Karpas-422 (cell line): ENCODE results near the gene RPS6KL1. TPM values are rescaled to one million over a fixed set of nuclear protein-coding genes. Genes with fewer than 3 reads are reported as not detected.

Experiments
- DNase-seq: peaks from one replicate; pipeline ENCODE4 v3.0.0-alpha.2; 2015
- H2AFZ ChIP-seq: fragments of 200-600 bp; sonication (generic); 2 replicates; pipeline ENCODE4 v1.6.1; 2014; ENCODE audit warnings: antibody characterized with exemption, low read length, mixed read lengths
- H3K27ac ChIP-seq: fragments of 200-600 bp; sonication (generic); 2 replicates; pipeline ENCODE4 v1.5.1; 2014; ENCODE audit warnings: mild to moderate bottlenecking, low read length, moderate library complexity
- H3K27me3 ChIP-seq: fragments of 200-600 bp; sonication (generic); 2 replicates; pipeline ENCODE4 v1.6.1; 2014; ENCODE audit warnings: low read length, mixed read lengths
- H3K36me3 ChIP-seq: fragments of 200-600 bp; sonication (generic); 2 replicates; pipeline ENCODE4 v1.6.1; 2014; ENCODE audit warnings: low read length, mixed read lengths; ENCODE audit not compliant: insufficient read depth
- H3K4me1 ChIP-seq: fragments of 200-600 bp; sonication (generic); 2 replicates; pipeline ENCODE4 v1.6.1; 2014; ENCODE audit warnings: mild to moderate bottlenecking, low read length, mixed read lengths
- H3K4me2 ChIP-seq: fragments of 200-600 bp; sonication (generic); 2 replicates; pipeline ENCODE4 v1.6.1; 2014; ENCODE audit warnings: low read length, low read depth, mild to moderate bottlenecking; ENCODE audit not compliant: poor library complexity, severe bottlenecking
- H3K4me3 ChIP-seq: fragments of 200-600 bp; sonication (generic); 2 replicates; pipeline ENCODE4 v1.5.1; 2014; ENCODE audit warnings: mild to moderate bottlenecking, antibody characterized with exemption, low read length, mixed read lengths
- H3K79me2 ChIP-seq: fragments of 200-600 bp; sonication (generic); 2 replicates; pipeline ENCODE4 v1.6.1; 2014; ENCODE audit warnings: mild to moderate bottlenecking, low read length, mixed read lengths
- H3K9ac ChIP-seq: fragments of 200-600 bp; sonication (generic); 2 replicates; pipeline ENCODE4 v1.6.0; 2014; ENCODE audit warnings: low read length
- H3K9me2 ChIP-seq: fragments of 200-600 bp; sonication (generic), shearing (Covaris generic); replicated peaks from 2 replicates; pipeline ENCODE4 v1.6.0; 2014; ENCODE audit warnings: mild to moderate bottlenecking, low read length, moderate library complexity; ENCODE audit not compliant: insufficient read depth
- H3K9me3 ChIP-seq: fragments of 300-700, 200-600 bp; sonication (generic); 2 replicates; pipeline ENCODE4 v1.6.1; 2014; ENCODE audit warnings: low read length, mixed read lengths
- H4K20me1 ChIP-seq: fragments of 200-600 bp; sonication (generic); 2 replicates; pipeline ENCODE4 v1.6.1; 2014; ENCODE audit warnings: mild to moderate bottlenecking, antibody characterized with exemption, low read length, low read depth; ENCODE audit not compliant: insufficient read depth
- total RNA-seq: library from RNA; depleted of rRNA; stranded (reverse); fragments of >200 nt; shearing (Covaris generic); gene quantifications from 2 replicates; pipeline ENCODE4 v1.2.3, GENCODE V29; 2014; ENCODE audit warnings: low replicate concordance

RPS6KL1 gene
- total RNA-seq, 1 experiment from 2014 or later: 34.3 TPM

GRCh38 chr14:74909911-74910310, 13.1 kb downstream of the RPS6KL1 start:
- H3K9me2 ChIP-seq: no peaks in the 10 kb centered on the region
- H3K27me3 ChIP-seq: no peaks in the 10 kb centered on the region
- H3K27ac ChIP-seq: no peak overlapping the region
- no peak overlapping the region for H3K4me3 ChIP-seq
- peaks cover 8% of the 10 kb centered on the region; the same call in 1 of the 2 replicates for H3K36me3 ChIP-seq
- no peak overlapping the region for H3K9ac ChIP-seq
- no peak overlapping the region for H2AFZ ChIP-seq
- no peak for DNase-seq
- peaks cover 29% of the 10 kb centered on the region for H3K4me1 ChIP-seq
- no peak overlapping the region for H3K4me2 ChIP-seq
- H4K20me1 ChIP-seq: no peaks in the 10 kb centered on the region
- no peaks in the 10 kb centered on the region for H3K79me2 ChIP-seq
- no peaks in the 10 kb centered on the region for H3K9me3 ChIP-seq

- Histone ChIP-seq H4K20me1 (no peaks in the 10 kb centered on the region), H3K9me3 (no peaks in the 10 kb centered on the region), H3K27me3 (no peaks in the 10 kb centered on the region), H3K4me2 (no peak overlapping the region), H3K9me2 (no peaks in the 10 kb centered on the region), H3K27ac (no peak overlapping the region), H2AFZ (no peak overlapping the region), H3K36me3 (peaks cover 12% of the 10 kb centered on the region; the same call in 1 of the 2 replicates), H3K4me1 (peaks cover 33% of the 10 kb centered on the region), H3K79me2 (no peaks in the 10 kb centered on the region), H3K4me3 (no peak overlapping the region), H3K9ac (no peak overlapping the region)
- no peak for DNase-seq
Observed at GRCh38 chr14:74909501-74909900, 13.6 kb downstream of the RPS6KL1 start.

- H3K4me3 ChIP-seq: no peak overlapping the region
- peaks cover 18% of the 10 kb centered on the region; the same call in 1 of the 2 replicates for H3K36me3 ChIP-seq
- H3K4me2 ChIP-seq: no peak overlapping the region
- no peak overlapping the region for H2AFZ ChIP-seq
- peaks cover 33% of the 10 kb centered on the region for H3K4me1 ChIP-seq
- no peaks in the 10 kb centered on the region for H3K9me2 ChIP-seq
- H3K79me2 ChIP-seq: no peaks in the 10 kb centered on the region
- no peak overlapping the region for H3K27ac ChIP-seq
- no peak overlapping the region for H3K9ac ChIP-seq
- no peaks in the 10 kb centered on the region for H3K27me3 ChIP-seq
- H4K20me1 ChIP-seq: no peaks in the 10 kb centered on the region
- DNase-seq: no peak
- H3K9me3 ChIP-seq: no peaks in the 10 kb centered on the region
Observed at GRCh38 chr14:74908861-74909341, 14.2 kb downstream of the RPS6KL1 start.

GRCh38 chr14:74907744-74908143, 15.3 kb downstream of the RPS6KL1 start:
- H3K27me3 ChIP-seq: no peaks in the 10 kb centered on the region
- H3K36me3 ChIP-seq: peaks cover 24% of the 10 kb centered on the region
- no peaks in the 10 kb centered on the region for H3K79me2 ChIP-seq
- no peak overlapping the region for H3K9ac ChIP-seq
- DNase-seq: no peak
- H3K9me2 ChIP-seq: no peaks in the 10 kb centered on the region
- H2AFZ ChIP-seq: no peak overlapping the region
- H4K20me1 ChIP-seq: no peaks in the 10 kb centered on the region
- peaks cover 41% of the 10 kb centered on the region for H3K4me1 ChIP-seq
- H3K9me3 ChIP-seq: no peaks in the 10 kb centered on the region
- no peak overlapping the region for H3K4me3 ChIP-seq
- no peak overlapping the region for H3K27ac ChIP-seq
- H3K4me2 ChIP-seq: no peak overlapping the region

GRCh38 chr14:74906925-74907521, 16.0 kb downstream of the RPS6KL1 start:
- Histone ChIP-seq H3K79me2 (no peaks in the 10 kb centered on the region), H3K27me3 (no peaks in the 10 kb centered on the region), H4K20me1 (no peaks in the 10 kb centered on the region), H3K4me3 (no peak overlapping the region), H3K9me3 (no peaks in the 10 kb centered on the region), H3K36me3 (peaks cover 30% of the 10 kb centered on the region), H3K27ac (no peak overlapping the region), H3K9ac (no peak overlapping the region), H2AFZ (no peak overlapping the region), H3K9me2 (no peaks in the 10 kb centered on the region), H3K4me1 (peaks cover 48% of the 10 kb centered on the region), H3K4me2 (no peak overlapping the region)
- DNase-seq: peak; percentile 70

- Histone ChIP-seq H3K27me3 (no peaks in the 10 kb centered on the region), H3K9me3 (no peaks in the 10 kb centered on the region), H3K9ac (0 out of 2 replicates have a peak overlapping the region, but pooled peaks have one; percentile 5), H3K9me2 (no peaks in the 10 kb centered on the region), H2AFZ (no peak overlapping the region), H3K4me1 (peaks cover 60% of the 10 kb centered on the region), H4K20me1 (no peaks in the 10 kb centered on the region), H3K36me3 (peaks cover 44% of the 10 kb centered on the region), H3K4me3 (no peak overlapping the region), H3K4me2 (no peak overlapping the region), H3K27ac (peak overlapping the region; percentile 90), H3K79me2 (no peaks in the 10 kb centered on the region)
- peak; percentile 93 for DNase-seq
Observed at GRCh38 chr14:74905595-74906142, 17.4 kb downstream of the RPS6KL1 start.

- H3K9me3 ChIP-seq: no peaks in the 10 kb centered on the region
- H3K4me1 ChIP-seq: peaks cover 60% of the 10 kb centered on the region
- H3K9me2 ChIP-seq: no peaks in the 10 kb centered on the region
- no peaks in the 10 kb centered on the region for H3K79me2 ChIP-seq
- H3K4me3 ChIP-seq: no peak overlapping the region
- H3K27me3 ChIP-seq: no peaks in the 10 kb centered on the region
- no peak for DNase-seq
- peak overlapping the region; percentile 56; the same call in 1 of the 2 replicates for H3K9ac ChIP-seq
- peaks cover 52% of the 10 kb centered on the region for H3K36me3 ChIP-seq
- no peak overlapping the region for H2AFZ ChIP-seq
- no peaks in the 10 kb centered on the region for H4K20me1 ChIP-seq
- H3K27ac ChIP-seq: peak overlapping the region; percentile 90
- H3K4me2 ChIP-seq: peak overlapping the region; percentile 85
Observed at GRCh38 chr14:74904635-74905503, 18.2 kb downstream of the RPS6KL1 start.
